ENCODE measurements around the gene USP36. TPM values are rescaled to one million over a fixed set of nuclear protein-coding genes. Genes with fewer than 3 reads are reported as not detected.

Gene USP36
- total RNA-seq, 1 experiment from 2014 or later, result 103 TPM

GRCh38 chr17:78884876-78885667 is 44.5 kb upstream of the USP36 start:
- Histone ChIP-seq H3K36me3 (ENCODE audit: control insufficient read depth, insufficient read depth, low read length) (no peaks in the 10 kb centered on the region), H3K4me3 (ENCODE audit: low read depth, low read length) (no peak overlapping the region), H3K4me1 (peaks cover 40% of the 10 kb centered on the region), H3K27me3 (replicated peaks; ENCODE audit: control insufficient read depth, insufficient read depth, low read length) (no peaks in the 10 kb centered on the region), H3K9me3 (no peaks in the 10 kb centered on the region)
- no peak for TF ChIP-seq CTCF (IDR thresholded peaks at IDR 0.05; ENCODE audit: insufficient read depth in 1 of 2, low read depth in 1 of 2, low read length in 1 of 2, severe bottlenecking in 1 of 2, unreplicated experiment in 1 of 2)
- Mint-ChIP-seq H3K27me3 (ENCODE audit: insufficient read depth, unreplicated experiment) (no peaks in the 10 kb centered on the region), H3K27ac (ENCODE audit: unreplicated experiment) (peak overlapping the region; percentile 96), H3K4me3 (ENCODE audit: unreplicated experiment) (peak overlapping the region; percentile 68), H3K4me1 (ENCODE audit: low read depth, unreplicated experiment) (peaks cover 19% of the 10 kb centered on the region), H3K36me3 (ENCODE audit: insufficient read depth, unreplicated experiment) (peaks cover 47% of the 10 kb centered on the region), H3K9me3 (ENCODE audit: unreplicated experiment) (no peaks in the 10 kb centered on the region)
- intact Hi-C loops (cut with micrococcal nuclease; ENCODE audit: unreplicated experiment), result no loop called here
- ChIA-PET POLR2A (no interaction called here), CTCF (interaction anchor here (2.2 kb wide), 1 partner anchor 19 kb away, joined by 12 read pairs; no protein-coding TSS in a partner anchor)
- DNase-seq, result no peak
- no TSS peak for BruUV-seq (replicated peaks)

- H3K36me3 Mint-ChIP-seq (ENCODE audit: insufficient read depth, unreplicated experiment), result peaks cover 50% of the 10 kb centered on the region
- peak overlapping the region; percentile 96 for H3K27ac Mint-ChIP-seq (ENCODE audit: unreplicated experiment)
- Histone ChIP-seq H3K4me1 (peaks cover 40% of the 10 kb centered on the region), H3K9me3 (no peaks in the 10 kb centered on the region), H3K36me3 (ENCODE audit: control insufficient read depth, insufficient read depth, low read length) (no peaks in the 10 kb centered on the region; the same call in 1 of the 2 replicates), H3K4me3 (ENCODE audit: low read depth, low read length) (peak overlapping the region; percentile 0; the same call in 1 of the 2 replicates), H3K27me3 (replicated peaks; ENCODE audit: control insufficient read depth, insufficient read depth, low read length) (no peaks in the 10 kb centered on the region)
- TSS peak; percentile 68 for BruUV-seq (replicated peaks)
- DNase-seq, result peak in 1 of 2 experiments; percentile 38
- peak overlapping the region; percentile 68 for H3K4me3 Mint-ChIP-seq (ENCODE audit: unreplicated experiment)
- H3K4me1 Mint-ChIP-seq (ENCODE audit: low read depth, unreplicated experiment), result peaks cover 19% of the 10 kb centered on the region
- POLR2A ChIA-PET, result interaction anchor here (1.3 kb wide), 1 partner anchor 15 kb away, joined by 6 read pairs; no protein-coding TSS in a partner anchor
- no peaks in the 10 kb centered on the region for H3K9me3 Mint-ChIP-seq (ENCODE audit: unreplicated experiment)
- H3K27me3 Mint-ChIP-seq (ENCODE audit: insufficient read depth, unreplicated experiment), result no peaks in the 10 kb centered on the region
- CTCF ChIA-PET, result interaction anchor here (0.7 to 2.2 kb wide), 4 partner anchors 15 to 87 kb away, joined by 3 to 13 read pairs (median 8); no protein-coding TSS in a partner anchor
- no peak for TF ChIP-seq CTCF (IDR thresholded peaks at IDR 0.05; ENCODE audit: insufficient read depth in 1 of 2, low read depth in 1 of 2, low read length in 1 of 2, severe bottlenecking in 1 of 2, unreplicated experiment in 1 of 2)
- intact Hi-C loops (cut with micrococcal nuclease; ENCODE audit: unreplicated experiment), result no loop called here
Observed at GRCh38 chr17:78884148-78884825, 43.7 kb upstream of the USP36 start.

- Mint-ChIP-seq H3K4me1 (ENCODE audit: low read depth, unreplicated experiment) (peaks cover 19% of the 10 kb centered on the region), H3K36me3 (ENCODE audit: insufficient read depth, unreplicated experiment) (peaks cover 50% of the 10 kb centered on the region), H3K9me3 (ENCODE audit: unreplicated experiment) (no peaks in the 10 kb centered on the region), H3K27ac (ENCODE audit: unreplicated experiment) (peak overlapping the region; percentile 96), H3K27me3 (ENCODE audit: insufficient read depth, unreplicated experiment) (no peaks in the 10 kb centered on the region), H3K4me3 (ENCODE audit: unreplicated experiment) (peak overlapping the region; percentile 68)
- Histone ChIP-seq H3K9me3 (no peaks in the 10 kb centered on the region), H3K27me3 (replicated peaks; ENCODE audit: control insufficient read depth, insufficient read depth, low read length) (no peaks in the 10 kb centered on the region), H3K4me3 (ENCODE audit: low read depth, low read length) (peak overlapping the region; percentile 13; the same call in 1 of the 2 replicates), H3K4me1 (peaks cover 40% of the 10 kb centered on the region), H3K36me3 (ENCODE audit: control insufficient read depth, insufficient read depth, low read length) (no peaks in the 10 kb centered on the region; the same call in 1 of the 2 replicates)
- peak in 1 of 2 experiments; percentile 95 for DNase-seq
- POLR2A ChIA-PET, result interaction anchor here (0.5 to 1.3 kb wide), 3 partner anchors 16 to 58 kb away, joined by 4 to 6 read pairs (median 6); no protein-coding TSS in a partner anchor
- no TSS peak for BruUV-seq (replicated peaks)
- TF ChIP-seq CTCF (IDR thresholded peaks at IDR 0.05; ENCODE audit: insufficient read depth in 1 of 2, low read depth in 1 of 2, low read length in 1 of 2, severe bottlenecking in 1 of 2, unreplicated experiment in 1 of 2), result no peak
- CTCF ChIA-PET, result interaction anchor here (0.7 to 2.2 kb wide), 4 partner anchors 16 to 88 kb away, joined by 3 to 13 read pairs (median 8); no protein-coding TSS in a partner anchor
- intact Hi-C loops (cut with micrococcal nuclease; ENCODE audit: unreplicated experiment), result loop anchor here (1.0 to 2.0 kb wide), 4 partner anchors 16 to 79 kb away; partner anchors contain the start of gene TIMP2
Observed at GRCh38 chr17:78883533-78884131, 43.0 kb upstream of the USP36 start.
